Cardiac fibroblast (primary cell): Measurements from ENCODE around the gene CCL25.

Experiments
- DNase-seq, 2 donors: peaks; one replicate each; pipeline versions ENCODE4 v3.0.0 to v3.0.0-alpha.2; 2010; ENCODE audit warnings: low read depth in 2 of 2
- H3K4me3 ChIP-seq, 2 donors: replicated peaks in 1 of 2; 1 replicate in 1 of 2; 2 replicates in 1 of 2; pipeline ENCODE4 v1.5.1; 2011; ENCODE audit warnings: low read depth in 2 of 2, low read length in 2 of 2, mild to moderate bottlenecking in 2 of 2, moderate library complexity in 1 of 2
- TF ChIP-seq, protein P1 (sequence below): IDR thresholded peaks from one replicate; pipeline ENCODE4 v1.5.1; 2011; ENCODE audit warnings: low read depth, mild to moderate bottlenecking, low read length, inconsistent platforms

CCL25 gene

GRCh38 chr19:8105471-8105870, 52.9 kb downstream of the CCL25 start:
- TF ChIP-seq, protein P1, sequence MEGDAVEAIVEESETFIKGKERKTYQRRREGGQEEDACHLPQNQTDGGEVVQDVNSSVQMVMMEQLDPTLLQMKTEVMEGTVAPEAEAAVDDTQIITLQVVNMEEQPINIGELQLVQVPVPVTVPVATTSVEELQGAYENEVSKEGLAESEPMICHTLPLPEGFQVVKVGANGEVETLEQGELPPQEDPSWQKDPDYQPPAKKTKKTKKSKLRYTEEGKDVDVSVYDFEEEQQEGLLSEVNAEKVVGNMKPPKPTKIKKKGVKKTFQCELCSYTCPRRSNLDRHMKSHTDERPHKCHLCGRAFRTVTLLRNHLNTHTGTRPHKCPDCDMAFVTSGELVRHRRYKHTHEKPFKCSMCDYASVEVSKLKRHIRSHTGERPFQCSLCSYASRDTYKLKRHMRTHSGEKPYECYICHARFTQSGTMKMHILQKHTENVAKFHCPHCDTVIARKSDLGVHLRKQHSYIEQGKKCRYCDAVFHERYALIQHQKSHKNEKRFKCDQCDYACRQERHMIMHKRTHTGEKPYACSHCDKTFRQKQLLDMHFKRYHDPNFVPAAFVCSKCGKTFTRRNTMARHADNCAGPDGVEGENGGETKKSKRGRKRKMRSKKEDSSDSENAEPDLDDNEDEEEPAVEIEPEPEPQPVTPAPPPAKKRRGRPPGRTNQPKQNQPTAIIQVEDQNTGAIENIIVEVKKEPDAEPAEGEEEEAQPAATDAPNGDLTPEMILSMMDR = no peak
- no peak overlapping the region for H3K4me3 ChIP-seq
- no peak for DNase-seq

DNA sequence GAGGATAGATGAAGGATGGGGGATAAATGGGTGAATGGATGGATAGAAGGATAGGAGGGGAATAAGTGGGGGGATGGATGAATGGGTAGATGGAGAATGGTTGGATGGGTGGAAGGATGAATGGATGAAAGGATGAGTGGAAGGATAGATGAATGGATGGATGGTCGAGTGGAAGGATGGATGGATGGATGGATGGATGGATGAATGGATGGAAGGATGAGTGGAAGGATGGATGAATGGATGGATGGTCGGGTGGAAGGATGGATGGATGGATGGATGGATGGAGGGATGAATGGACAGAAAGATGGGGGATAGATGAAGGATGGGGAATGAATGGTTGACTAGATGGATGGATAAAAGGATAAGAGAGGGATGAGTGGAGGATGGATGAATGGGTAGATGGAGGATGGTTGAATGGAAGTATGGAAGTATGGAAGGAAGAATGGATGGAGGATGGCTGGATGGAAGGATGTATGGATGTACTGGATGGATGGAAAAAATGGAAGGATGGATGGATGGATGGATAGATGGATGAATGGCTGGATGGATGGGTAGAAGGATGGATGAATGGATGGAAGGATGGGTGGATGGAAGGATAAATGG, 54.8 kb downstream of the CCL25 start:
- TF ChIP-seq, protein P1 = no peak
- no peak overlapping the region for H3K4me3 ChIP-seq
- no peak for DNase-seq

DNA sequence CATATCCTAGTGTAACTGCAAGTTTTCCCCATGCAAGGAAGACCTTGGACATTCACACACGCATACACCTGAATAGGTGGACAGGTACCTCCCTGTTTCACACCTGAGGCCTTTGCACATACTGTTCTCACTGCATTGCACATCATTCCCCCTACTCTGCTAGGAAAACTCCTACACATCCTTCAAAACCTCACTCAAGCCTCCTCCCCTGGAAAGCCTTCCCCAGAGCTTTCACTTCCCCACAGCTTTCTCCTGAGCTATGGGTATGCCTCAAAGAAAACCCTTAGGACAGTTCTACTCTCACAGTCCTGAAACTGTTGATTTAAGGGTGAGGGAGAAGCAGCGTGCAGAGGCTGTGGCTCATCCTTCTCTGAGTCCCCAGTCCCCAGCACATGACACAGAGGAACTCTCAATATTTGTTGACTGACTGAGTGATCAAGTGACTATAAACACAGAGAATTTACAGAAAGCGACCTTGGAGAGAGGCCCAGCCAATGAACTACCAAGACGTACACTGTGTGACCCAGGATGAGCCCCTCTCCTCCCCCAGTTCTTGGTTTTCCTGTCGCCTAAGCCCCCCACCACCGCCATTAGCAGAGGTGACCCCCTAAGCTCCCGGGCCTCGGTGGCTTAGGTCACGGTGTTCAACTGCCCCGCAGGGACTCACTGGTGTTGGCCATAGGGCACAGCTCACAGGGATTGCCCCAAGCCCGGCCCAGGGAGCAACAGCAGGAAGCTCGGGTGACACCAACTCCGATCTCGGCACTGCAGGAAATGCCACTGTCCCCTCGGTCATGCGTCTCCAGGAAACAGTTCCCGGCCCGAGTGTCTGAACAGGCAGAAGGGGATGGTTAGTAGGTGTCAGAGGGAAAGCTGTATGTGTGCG, 56.2 kb downstream of the CCL25 start:
- no peak for DNase-seq
- TF ChIP-seq, protein P1 = no peak

GRCh38 chr19:8109455-8109854, 56.9 kb downstream of the CCL25 start:
- H3K4me3 ChIP-seq = no peak overlapping the region
- DNase-seq = no peak
- TF ChIP-seq, protein P1 = no peak

More for the DNA sequence above, 56.2 kb downstream of the CCL25 start:
- H3K4me3 ChIP-seq = no peak overlapping the region

DNA sequence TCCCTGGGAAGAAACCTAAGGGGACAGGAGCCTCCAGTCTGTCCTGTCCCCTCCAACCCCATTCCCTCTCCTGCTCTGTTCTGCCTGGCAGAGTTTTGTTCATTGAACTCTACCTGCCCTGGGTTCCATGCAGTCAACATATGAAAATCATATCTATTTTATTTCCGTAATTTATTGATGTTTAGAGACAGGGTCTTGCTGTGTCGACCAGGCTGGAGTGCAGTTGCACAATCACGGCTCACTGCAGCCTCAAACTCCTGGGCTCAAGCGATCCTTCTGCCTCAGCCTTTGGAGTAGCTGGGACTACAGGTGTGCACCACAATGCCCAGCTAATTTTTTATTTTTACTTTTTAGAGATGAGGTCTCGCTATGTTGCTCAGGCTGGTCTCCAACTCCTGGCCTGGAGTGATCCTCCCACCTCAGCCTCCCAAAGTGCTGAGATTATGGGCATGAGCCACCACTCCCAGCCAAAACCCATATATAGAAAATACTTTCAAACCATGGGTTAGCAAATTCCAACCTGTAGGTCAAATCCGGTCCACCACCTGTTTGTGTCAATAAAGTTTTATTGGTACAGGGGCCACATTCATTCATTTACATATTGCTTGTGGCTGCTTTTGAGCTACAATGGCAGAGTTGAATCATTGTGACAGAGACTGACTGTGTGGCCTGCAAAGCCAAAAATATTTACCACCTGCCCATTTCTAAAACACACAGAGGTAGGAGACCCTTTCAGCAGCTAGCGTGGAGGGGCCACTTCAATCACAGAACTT, 57.5 kb downstream of the CCL25 start:
- no peak overlapping the region for H3K4me3 ChIP-seq
- DNase-seq = no peak
- TF ChIP-seq, protein P1 = no peak

DNA sequence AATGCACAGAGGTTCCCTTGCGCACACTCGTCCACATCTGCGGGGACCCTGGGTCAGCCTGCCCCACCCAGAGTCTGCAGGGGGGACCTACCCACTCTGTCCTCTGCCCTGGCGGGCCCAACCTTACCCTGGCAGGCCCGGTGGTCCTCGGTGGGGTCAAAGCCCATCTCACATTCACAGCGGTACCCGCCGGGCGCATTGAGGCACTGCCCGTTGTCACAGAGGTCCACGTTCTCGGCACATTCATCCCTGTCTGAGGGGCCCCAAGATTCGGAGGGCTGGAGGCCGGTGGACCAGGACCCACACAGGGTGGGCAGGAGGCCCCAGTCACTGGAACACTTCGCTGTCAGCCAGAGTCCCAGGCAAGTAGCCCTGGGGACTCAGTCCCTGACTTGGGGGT, 58.4 kb downstream of the CCL25 start:
- DNase-seq = no peak
- no peak overlapping the region for H3K4me3 ChIP-seq
- TF ChIP-seq, protein P1 = no peak
